HEK293 (cell line): ENCODE results near the gene PTGER4.

ENCODE experiments used
- CTCF ChIA-PET: fragments of 350-600 bp; formaldehyde crosslinking; extraction: SDS; loops from one replicate; lab custom pipeline; 2021; ENCODE audit warnings: antibody characterized with exemption; lab: Yijun Ruan, JAX
- POLR2A ChIA-PET: fragments of 300-600 bp; formaldehyde crosslinking; extraction: SDS; loops from one replicate; lab custom pipeline; 2020; ENCODE audit warnings: antibody characterized with exemption, inconsistent platforms; lab: Yijun Ruan, JAX
- H3K27ac ChIP-seq: fragments of 200-500 bp; sonication (Bioruptor generic); 2 replicates; pipeline ENCODE4 v1.5.1; 2014; ENCODE audit warnings: low read depth, low read length, control low read depth, inconsistent platforms; ENCODE audit errors: extremely low read depth
- H3K36me3 ChIP-seq, 2 experiments: fragments of 200-500 bp in 1 of 2; sonication (Bioruptor generic) in 1 of 2; 1 replicate in 1 of 2; 2 replicates in 1 of 2; pipeline ENCODE4 v1.5.1; 2014 to 2017; ENCODE audit warnings: inconsistent platforms in 2 of 2, low read length in 2 of 2; ENCODE audit not compliant: control insufficient read depth in 2 of 2, insufficient read depth in 1 of 2
- H3K4me1 ChIP-seq: fragments of 200-500 bp; sonication (Bioruptor generic); 2 replicates; pipeline ENCODE4 v1.5.1; 2014; ENCODE audit warnings: mild to moderate bottlenecking, low read length, inconsistent platforms; ENCODE audit not compliant: control insufficient read depth, insufficient read depth
- H3K4me3 ChIP-seq: 2 replicates; pipeline ENCODE4 v1.5.1; 2011; ENCODE audit warnings: low read depth, mild to moderate bottlenecking, control low read depth, low read length, moderate library complexity
- H3K9me3 ChIP-seq: fragments of 200-500 bp; sonication (Bioruptor generic); 2 replicates; pipeline ENCODE4 v1.5.1; 2014; ENCODE audit warnings: low read depth, low read length, inconsistent platforms; ENCODE audit not compliant: control insufficient read depth, insufficient read depth
- HOXD13 ChIP-seq: sonication (generic); formaldehyde crosslinking; IDR thresholded peaks from 2 replicates; pipeline ENCODE4 v1.8.0; 2022; ENCODE audit warnings: missing genetic modification reagents, borderline replicate concordance
- IKZF3 ChIP-seq: fragments of 450-650 bp; IDR thresholded peaks from 2 replicates; pipeline ENCODE4 v1.5.0; 2018; ENCODE audit warnings: missing biosample characterization, mild to moderate bottlenecking, missing genetic modification characterization, moderate library complexity
- RBAK ChIP-seq: fragments of 450-650 bp; formaldehyde crosslinking; IDR thresholded peaks from 2 replicates; pipeline ENCODE4 v1.5.1; 2016; ENCODE audit warnings: missing biosample characterization, missing genetic modification characterization
- REPIN1 ChIP-seq: fragments of 450-650 bp; formaldehyde crosslinking; IDR thresholded peaks from 2 replicates; pipeline ENCODE4 v1.5.1; 2017; ENCODE audit warnings: missing biosample characterization, missing genetic modification characterization, low read depth
- SETDB1 ChIP-seq: IDR thresholded peaks from one replicate; pipeline ENCODE4 v1.6.1; 2017; ENCODE audit warnings: mild to moderate bottlenecking, low read length, moderate library complexity, mixed read lengths; ENCODE audit not compliant: insufficient read length
- SP2 ChIP-seq: fragments of 450-650 bp; formaldehyde crosslinking; IDR thresholded peaks from 2 replicates; pipeline ENCODE4 v1.5.1; 2016; ENCODE audit warnings: missing biosample characterization, missing genetic modification characterization
- ZFHX2 ChIP-seq: fragments of 450-650 bp; formaldehyde crosslinking; conservative IDR thresholded peaks from 2 replicates; pipeline ENCODE4 v1.5.1; 2016; ENCODE audit warnings: missing biosample characterization, missing genetic modification characterization
- ZNF132 ChIP-seq: fragments of 450-650 bp; formaldehyde crosslinking; IDR thresholded peaks from 2 replicates; pipeline ENCODE4 v1.5.1; 2017; ENCODE audit warnings: missing biosample characterization, missing genetic modification characterization, borderline replicate concordance
- ZNF138 ChIP-seq: fragments of 450-650 bp; formaldehyde crosslinking; IDR thresholded peaks from 2 replicates; pipeline ENCODE4 v1.5.1; 2016; ENCODE audit warnings: missing biosample characterization, missing genetic modification characterization, borderline replicate concordance
- ZNF274 ChIP-seq, 2 experiments: fragments of 200-500 bp in 1 of 2; fragments of 450-650 bp in 1 of 2; sonication (Bioruptor generic) in 1 of 2; formaldehyde crosslinking in 1 of 2; IDR thresholded peaks; 2 replicates each; pipeline versions ENCODE4 v1.5.1 to v1.6.1; 2014 to 2016; ENCODE audit warnings: borderline replicate concordance in 1 of 2, inconsistent platforms in 1 of 2, low read length in 1 of 2, missing biosample characterization in 1 of 2, missing genetic modification characterization in 1 of 2
- ZNF404 ChIP-seq: fragments of 450-650 bp; formaldehyde crosslinking; IDR thresholded peaks from 2 replicates; pipeline ENCODE4 v1.5.1; 2017; ENCODE audit warnings: missing biosample characterization, missing genetic modification characterization
- ZNF513 ChIP-seq: fragments of 450-650 bp; IDR thresholded peaks from 2 replicates; pipeline ENCODE4 v1.5.1; 2018; ENCODE audit warnings: missing biosample characterization, missing genetic modification characterization
- ZNF544 ChIP-seq: fragments of 450-650 bp; formaldehyde crosslinking; IDR thresholded peaks from 2 replicates; pipeline ENCODE4 v1.5.0; 2017; ENCODE audit warnings: missing biosample characterization, missing genetic modification characterization
- ZNF585B ChIP-seq: fragments of 450-650 bp; formaldehyde crosslinking; IDR thresholded peaks from 2 replicates; pipeline ENCODE4 v1.5.1; 2016; ENCODE audit warnings: missing biosample characterization, missing genetic modification characterization
- ZNF670 ChIP-seq: fragments of 450-650 bp; formaldehyde crosslinking; IDR thresholded peaks from 2 replicates; pipeline ENCODE4 v1.5.1; 2016; ENCODE audit warnings: missing biosample characterization, missing genetic modification characterization, low read depth
- ZNF747 ChIP-seq: fragments of 450-650 bp; formaldehyde crosslinking; IDR thresholded peaks from 2 replicates; pipeline ENCODE4 v1.5.1; 2016; ENCODE audit warnings: missing biosample characterization, missing genetic modification characterization
- TF ChIP-seq, protein P1 (sequence below): fragments of 450-650 bp; formaldehyde crosslinking; IDR thresholded peaks from 2 replicates; pipeline ENCODE4 v1.5.1; 2016; ENCODE audit warnings: missing biosample characterization, missing genetic modification characterization
- TF ChIP-seq, protein P2 (sequence below): fragments of 450-650 bp; IDR thresholded peaks from 2 replicates; pipeline ENCODE4 v1.5.1; 2018; ENCODE audit warnings: missing biosample characterization, mild to moderate bottlenecking, missing genetic modification characterization

PTGER4 gene

GRCh38 chr5:40651201-40651600, 28.5 kb upstream of the PTGER4 start:
- no peaks in the 10 kb centered on the region for H3K4me1 ChIP-seq
- no peak for TF ChIP-seq ZNF513
- no peak for TF ChIP-seq ZFHX2
- TF ChIP-seq SP2: no peak
- TF ChIP-seq REPIN1 (tag by site-specific recombination): no peak
- TF ChIP-seq HOXD13: no peak
- no peak for TF ChIP-seq ZNF404 (tag by site-specific recombination)
- POLR2A ChIA-PET: no interaction called here
- CTCF ChIA-PET: no interaction called here
- no peak overlapping the region for H3K27ac ChIP-seq
- no peaks in the 10 kb centered on the region for H3K9me3 ChIP-seq
- no peaks in the 10 kb centered on the region for H3K36me3 ChIP-seq
- H3K4me3 ChIP-seq: no peak overlapping the region

DNA sequence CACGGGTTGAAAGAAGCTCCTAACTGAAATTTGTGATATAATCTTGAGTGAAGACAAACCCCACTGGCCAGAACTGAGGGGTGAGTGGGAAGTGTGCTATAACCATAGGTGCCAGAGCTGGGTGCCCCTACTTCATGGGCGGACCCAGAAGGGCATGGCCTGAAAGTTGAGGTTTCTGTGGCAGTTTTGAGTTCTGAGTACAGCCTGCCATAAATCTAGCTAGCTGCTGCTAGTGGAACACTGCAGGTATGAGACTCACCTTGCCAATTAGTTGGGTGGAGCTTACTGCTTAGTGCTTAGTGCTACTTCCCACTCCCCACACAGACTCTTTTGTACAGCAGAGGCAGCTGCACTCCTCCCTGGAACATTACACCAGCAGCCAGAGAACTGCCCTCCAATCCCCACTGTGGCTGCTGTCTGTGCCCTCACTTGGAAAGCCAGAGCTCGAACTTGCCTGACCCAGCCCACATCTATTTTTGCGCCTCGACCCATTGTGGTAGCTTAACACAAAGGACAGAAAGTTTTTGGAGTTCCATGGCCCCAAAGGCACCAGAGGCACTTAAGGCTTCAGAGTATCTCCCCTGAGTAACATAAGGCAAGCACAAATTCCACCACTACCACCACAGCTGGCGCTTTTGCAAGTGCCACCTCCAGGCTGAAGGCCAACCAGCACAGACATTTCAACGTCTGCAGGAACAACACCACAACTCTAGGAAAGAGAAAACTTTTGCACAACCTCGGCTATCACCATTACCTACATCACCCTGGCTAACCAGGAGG, 27.1 kb upstream of the PTGER4 start:
- no peaks in the 10 kb centered on the region for H3K4me1 ChIP-seq
- CTCF ChIA-PET: interaction anchor here (0.6 kb wide), 1 partner anchor 941 kb away, joined by 4 read pairs; no protein-coding TSS in a partner anchor
- no peaks in the 10 kb centered on the region for H3K36me3 ChIP-seq
- POLR2A ChIA-PET: no interaction called here
- no peak for TF ChIP-seq ZNF747
- TF ChIP-seq RBAK (tag by site-specific recombination): no peak
- no peak for TF ChIP-seq ZNF138 (tag by site-specific recombination)
- no peak for TF ChIP-seq IKZF3
- TF ChIP-seq ZNF544 (tag by site-specific recombination): no peak
- TF ChIP-seq HOXD13: no peak
- TF ChIP-seq SETDB1: no peak
- no peak for TF ChIP-seq ZNF132 (tag by site-specific recombination)
- no peak for TF ChIP-seq ZNF274 (IDR thresholded peaks at IDR 0.05; ENCODE audit: low read length)
- no peak for TF ChIP-seq ZNF274 (tag by site-specific recombination; IDR thresholded peaks at IDR 0.05; ENCODE audit: borderline replicate concordance)
- TF ChIP-seq, protein P1, sequence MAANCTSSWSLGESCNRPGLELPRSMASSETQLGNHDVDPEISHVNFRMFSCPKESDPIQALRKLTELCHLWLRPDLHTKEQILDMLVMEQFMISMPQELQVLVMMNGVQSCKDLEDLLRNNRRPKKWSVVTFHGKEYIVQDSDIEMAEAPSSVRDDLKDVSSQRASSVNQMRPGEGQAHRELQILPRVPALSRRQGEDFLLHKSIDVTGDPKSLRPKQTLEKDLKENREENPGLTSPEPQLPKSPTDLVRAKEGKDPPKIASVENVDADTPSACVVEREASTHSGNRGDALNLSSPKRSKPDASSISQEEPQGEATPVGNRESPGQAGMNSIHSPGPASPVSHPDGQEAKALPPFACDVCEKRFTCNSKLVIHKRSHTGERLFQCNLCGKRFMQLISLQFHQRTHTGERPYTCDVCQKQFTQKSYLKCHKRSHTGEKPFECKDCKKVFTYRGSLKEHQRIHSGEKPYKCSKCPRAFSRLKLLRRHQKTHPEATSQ (tag by site-specific recombination): no peak
- TF ChIP-seq, protein P2, sequence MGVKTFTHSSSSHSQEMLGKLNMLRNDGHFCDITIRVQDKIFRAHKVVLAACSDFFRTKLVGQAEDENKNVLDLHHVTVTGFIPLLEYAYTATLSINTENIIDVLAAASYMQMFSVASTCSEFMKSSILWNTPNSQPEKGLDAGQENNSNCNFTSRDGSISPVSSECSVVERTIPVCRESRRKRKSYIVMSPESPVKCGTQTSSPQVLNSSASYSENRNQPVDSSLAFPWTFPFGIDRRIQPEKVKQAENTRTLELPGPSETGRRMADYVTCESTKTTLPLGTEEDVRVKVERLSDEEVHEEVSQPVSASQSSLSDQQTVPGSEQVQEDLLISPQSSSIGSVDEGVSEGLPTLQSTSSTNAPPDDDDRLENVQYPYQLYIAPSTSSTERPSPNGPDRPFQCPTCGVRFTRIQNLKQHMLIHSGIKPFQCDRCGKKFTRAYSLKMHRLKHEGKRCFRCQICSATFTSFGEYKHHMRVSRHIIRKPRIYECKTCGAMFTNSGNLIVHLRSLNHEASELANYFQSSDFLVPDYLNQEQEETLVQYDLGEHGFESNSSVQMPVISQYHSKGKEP (tag by site-specific recombination): no peak
- TF ChIP-seq ZNF670 (tag by site-specific recombination): no peak
- no peak for TF ChIP-seq ZNF585B (tag by site-specific recombination)
- H3K4me3 ChIP-seq: no peak overlapping the region
- no peak overlapping the region for H3K27ac ChIP-seq
- H3K9me3 ChIP-seq: no peaks in the 10 kb centered on the region
